ENCODE data around the gene PZP. TPM values are rescaled to one million over a fixed set of nuclear protein-coding genes. Genes with fewer than 3 reads are reported as not detected.
"Not testable (repeated sequence)": the region's sequence is repeated elsewhere in the genome, so short reads cannot be mapped to it uniquely, and the experiment has no call there.

Gene PZP
- total RNA-seq, 2 experiments from 2014 or later, result not detected

DNA sequence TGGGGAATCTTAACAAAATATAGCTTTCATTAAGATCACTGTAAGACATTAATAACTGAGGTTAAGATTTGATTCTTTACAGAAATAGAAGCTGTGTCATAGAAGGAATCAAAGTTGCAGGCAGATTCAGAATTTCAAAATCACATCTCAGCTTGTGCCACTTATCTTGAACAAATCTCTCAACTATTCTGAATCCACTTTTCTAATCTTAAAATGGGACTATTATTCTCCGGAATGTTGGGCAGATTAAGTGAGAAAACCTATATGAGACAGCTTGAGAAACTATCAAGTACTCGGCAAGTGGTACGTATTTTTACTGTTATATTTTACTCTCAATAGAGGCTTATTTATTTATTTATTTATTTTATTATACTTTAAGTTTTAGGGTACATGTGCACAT lies 28.4 kb downstream of the PZP start:
- ChIA-PET POLR2A (no interaction called here), CTCF (interaction anchor here (0.8 kb wide), 1 partner anchor 571 kb away, joined by 4 read pairs; no protein-coding TSS in a partner anchor)
- Mint-ChIP-seq H3K27me3 (ENCODE audit: low read depth) (peaks cover 2% of the 10 kb centered on the region), H3K27ac (no peak overlapping the region), H3K4me1 (ENCODE audit: low read depth) (no peaks in the 10 kb centered on the region), H3K9me3 (ENCODE audit: insufficient read depth) (no peaks in the 10 kb centered on the region), H3K36me3 (ENCODE audit: low read depth) (no peaks in the 10 kb centered on the region), H3K4me3 (no peak overlapping the region)
- DNase-seq (no peak), ATAC-seq (no peak)

DNA sequence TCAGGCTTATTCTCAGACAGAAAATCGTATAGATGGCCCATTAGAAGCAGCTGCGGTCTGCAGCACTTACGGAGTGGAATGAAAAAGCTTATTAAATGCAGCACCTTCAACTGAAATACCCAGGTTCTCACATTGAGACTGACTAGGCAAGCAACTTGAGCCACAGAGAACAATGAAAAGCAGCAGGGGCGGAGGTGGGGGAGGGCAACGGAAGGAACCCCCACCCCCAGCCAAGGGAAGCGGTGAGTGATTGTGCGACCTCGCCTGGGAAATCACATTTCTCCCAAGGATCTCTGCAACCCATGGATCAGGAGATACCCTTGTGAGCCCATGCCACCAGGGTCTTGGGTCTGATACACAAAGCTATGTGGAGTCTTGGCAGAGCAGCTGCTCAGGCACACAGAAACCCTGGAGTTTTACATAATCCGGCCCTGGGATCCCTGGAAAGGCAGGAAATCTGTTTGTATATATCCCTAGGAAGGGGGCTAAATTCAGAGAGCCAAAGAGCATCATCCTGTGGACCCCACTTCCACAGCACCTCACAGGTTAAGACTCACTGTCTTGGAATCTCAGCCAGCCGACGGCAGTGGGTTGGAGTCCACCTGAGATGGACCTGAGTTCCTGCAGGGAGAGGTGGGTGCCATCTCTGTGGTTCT lies 38.1 kb downstream of the PZP start:
- H3K4me3 Mint-ChIP-seq, result no peak overlapping the region
- H3K27me3 Mint-ChIP-seq (ENCODE audit: low read depth), result peaks cover 2% of the 10 kb centered on the region
- DNase-seq, result no peak
- ATAC-seq, result no peak
- no peaks in the 10 kb centered on the region for H3K9me3 Mint-ChIP-seq (ENCODE audit: insufficient read depth)
- no peak overlapping the region for H3K27ac Mint-ChIP-seq
- ChIA-PET CTCF (no interaction called here), POLR2A (no interaction called here)
- no peaks in the 10 kb centered on the region for H3K4me1 Mint-ChIP-seq (ENCODE audit: low read depth)
- H3K36me3 Mint-ChIP-seq (ENCODE audit: low read depth), result no peaks in the 10 kb centered on the region

DNA sequence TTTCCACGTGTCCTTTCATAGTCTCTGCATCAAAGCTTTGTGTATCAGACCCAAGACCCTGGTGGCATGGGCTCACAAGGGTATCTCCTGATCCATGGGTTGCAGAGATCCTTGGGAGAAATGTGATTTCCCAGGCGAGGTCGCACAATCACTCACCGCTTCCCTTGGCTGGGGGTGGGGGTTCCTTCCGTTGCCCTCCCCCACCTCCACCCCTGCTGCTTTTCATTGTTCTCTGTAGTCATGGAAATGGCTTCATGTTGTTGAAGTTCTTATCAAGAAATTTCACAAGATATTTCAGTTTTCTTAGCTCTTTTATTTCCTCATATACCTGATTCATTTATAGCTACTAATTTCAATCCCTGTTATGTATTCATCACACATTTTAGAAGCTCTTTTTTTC lies 40.9 kb downstream of the PZP start:
- H3K27me3 Mint-ChIP-seq (ENCODE audit: low read depth); H3K4me3 Mint-ChIP-seq; H3K9me3 Mint-ChIP-seq (ENCODE audit: insufficient read depth); POLR2A ChIA-PET; H3K27ac Mint-ChIP-seq; H3K4me1 Mint-ChIP-seq (ENCODE audit: low read depth); DNase-seq; CTCF ChIA-PET; H3K36me3 Mint-ChIP-seq (ENCODE audit: low read depth); ATAC-seq: not testable (repeated sequence)

DNA sequence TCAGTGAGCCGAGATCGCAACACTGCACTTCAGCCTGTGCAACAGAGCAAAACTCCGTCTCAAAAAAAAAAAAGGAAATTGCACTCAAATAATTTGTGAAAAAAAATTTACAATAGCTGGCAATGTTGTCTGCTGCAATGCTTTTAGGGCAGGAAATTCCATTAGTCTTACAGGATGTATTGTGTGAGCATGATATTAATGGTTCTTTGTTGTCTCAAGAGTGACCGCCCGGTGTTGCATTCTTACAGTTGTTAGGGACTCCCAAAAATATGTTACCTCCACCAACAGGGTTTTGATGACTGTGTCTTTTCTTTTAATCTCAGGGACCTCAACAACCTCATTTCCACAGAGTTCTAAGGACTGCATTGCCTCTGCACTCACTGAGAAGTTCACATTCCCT lies 44.8 kb downstream of the PZP start:
- no peak overlapping the region for H3K27ac Mint-ChIP-seq
- H3K4me3 Mint-ChIP-seq, result no peak overlapping the region
- no peak for ATAC-seq
- DNase-seq, result no peak
- H3K27me3 Mint-ChIP-seq (ENCODE audit: low read depth), result no peaks in the 10 kb centered on the region
- no peaks in the 10 kb centered on the region for H3K36me3 Mint-ChIP-seq (ENCODE audit: low read depth)
- ChIA-PET POLR2A (no interaction called here), CTCF (no interaction called here)
- H3K9me3 Mint-ChIP-seq (ENCODE audit: insufficient read depth), result no peaks in the 10 kb centered on the region
- H3K4me1 Mint-ChIP-seq (ENCODE audit: low read depth), result no peaks in the 10 kb centered on the region

DNA sequence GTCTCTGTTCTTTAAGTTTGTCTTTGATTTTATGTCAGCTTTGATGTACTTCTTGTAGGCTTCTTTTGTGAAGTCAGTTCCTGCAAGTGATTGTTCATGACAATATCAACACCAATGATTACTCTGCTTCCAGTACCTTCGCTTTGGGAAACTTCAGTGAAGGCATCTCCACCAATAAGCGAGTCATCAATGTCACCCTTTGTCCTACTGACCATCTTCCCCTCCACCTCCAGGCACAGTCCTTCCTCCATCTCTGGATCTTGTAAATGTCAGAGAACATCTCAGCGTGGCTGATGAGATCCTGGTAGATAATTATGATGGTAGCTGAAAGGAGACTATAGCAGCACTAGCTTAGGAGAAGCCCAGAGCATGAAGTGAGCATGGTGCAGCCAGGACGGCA lies 52.1 kb downstream of the PZP start:
- Mint-ChIP-seq H3K27ac (no peak overlapping the region), H3K27me3 (ENCODE audit: low read depth) (no peaks in the 10 kb centered on the region), H3K4me1 (ENCODE audit: low read depth) (no peaks in the 10 kb centered on the region), H3K36me3 (ENCODE audit: low read depth) (no peaks in the 10 kb centered on the region), H3K9me3 (ENCODE audit: insufficient read depth) (no peaks in the 10 kb centered on the region), H3K4me3 (no peak overlapping the region)
- DNase-seq (no peak), ATAC-seq (no peak)
- CTCF ChIA-PET, result no interaction called here
- POLR2A ChIA-PET, result no interaction called here

DNA sequence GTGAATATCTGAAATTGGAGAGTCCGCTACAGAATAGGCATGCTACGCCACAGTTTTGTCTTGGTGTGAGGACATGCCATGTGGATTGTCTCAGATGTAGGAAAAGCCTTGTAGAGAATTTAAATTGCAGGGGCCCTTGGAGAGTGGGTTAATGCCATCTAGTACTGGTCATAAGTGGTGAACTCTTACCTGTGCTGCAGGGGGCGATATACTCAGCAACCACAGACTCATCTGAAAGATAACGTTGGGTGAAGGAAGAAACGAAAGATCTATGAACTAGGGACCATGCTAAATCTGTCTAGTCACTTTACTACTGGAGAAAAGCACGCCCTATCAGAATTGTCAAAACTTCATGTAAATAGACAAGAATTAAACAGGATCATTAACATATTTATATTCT lies 58.8 kb downstream of the PZP start:
- no peak for DNase-seq
- Mint-ChIP-seq H3K36me3 (ENCODE audit: low read depth) (peaks cover 2% of the 10 kb centered on the region), H3K4me3 (no peak overlapping the region), H3K9me3 (ENCODE audit: insufficient read depth) (no peaks in the 10 kb centered on the region), H3K4me1 (ENCODE audit: low read depth) (peaks cover 3% of the 10 kb centered on the region), H3K27me3 (ENCODE audit: low read depth) (no peaks in the 10 kb centered on the region), H3K27ac (no peak overlapping the region)
- ChIA-PET CTCF (no interaction called here), POLR2A (no interaction called here)
- no peak for ATAC-seq

DNA sequence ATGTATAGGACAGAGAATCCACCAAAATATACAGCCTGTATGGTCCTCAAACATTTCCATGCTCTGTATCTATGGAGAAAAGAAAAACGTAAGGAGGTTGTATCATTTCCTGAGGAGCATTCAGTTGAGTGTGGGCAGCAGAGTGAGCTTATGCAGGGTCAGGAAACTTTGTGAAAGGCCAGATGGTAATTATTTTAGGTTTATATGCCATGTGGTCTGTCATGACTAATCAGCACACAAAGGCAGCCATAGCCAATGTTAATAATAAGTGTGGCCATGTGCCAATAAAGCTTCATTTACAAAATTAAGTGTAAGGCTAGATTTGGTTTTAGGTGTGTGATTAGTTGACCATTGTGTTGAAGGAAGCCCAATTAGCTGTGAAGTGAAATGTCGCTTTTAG lies 59.3 kb downstream of the PZP start:
- ATAC-seq, result no peak
- Mint-ChIP-seq H3K27me3 (ENCODE audit: low read depth) (no peaks in the 10 kb centered on the region), H3K4me3 (no peak overlapping the region), H3K27ac (no peak overlapping the region), H3K9me3 (ENCODE audit: insufficient read depth) (peaks cover 2% of the 10 kb centered on the region), H3K36me3 (ENCODE audit: low read depth) (peaks cover 2% of the 10 kb centered on the region), H3K4me1 (ENCODE audit: low read depth) (peaks cover 3% of the 10 kb centered on the region)
- ChIA-PET POLR2A (no interaction called here), CTCF (no interaction called here)
- no peak for DNase-seq

DNA sequence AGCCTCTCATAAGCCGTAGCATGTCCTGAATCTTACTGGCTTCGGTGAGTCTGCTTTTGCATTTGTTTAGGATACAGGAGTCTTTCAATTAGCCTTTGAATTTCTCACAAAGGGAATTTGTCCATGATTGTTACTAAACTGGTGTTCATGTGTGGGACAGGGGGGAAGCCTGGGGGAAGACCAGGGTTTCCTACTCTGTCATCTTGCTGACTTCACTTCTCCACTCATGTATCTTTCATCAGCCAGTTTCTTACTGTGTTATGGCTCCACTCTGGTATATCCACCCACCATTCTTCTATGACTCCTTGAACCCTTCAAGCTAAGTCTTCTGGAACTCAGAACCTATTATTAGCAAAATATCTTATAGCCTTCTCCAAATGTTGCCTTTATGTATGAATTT lies 60.7 kb downstream of the PZP start:
- Mint-ChIP-seq H3K36me3 (ENCODE audit: low read depth) (peaks cover 2% of the 10 kb centered on the region), H3K27me3 (ENCODE audit: low read depth) (no peaks in the 10 kb centered on the region), H3K9me3 (ENCODE audit: insufficient read depth) (peaks cover 4% of the 10 kb centered on the region), H3K27ac (no peak overlapping the region), H3K4me1 (ENCODE audit: low read depth) (peaks cover 3% of the 10 kb centered on the region), H3K4me3 (no peak overlapping the region)
- DNase-seq (no peak), ATAC-seq (no peak)
- ChIA-PET CTCF (no interaction called here), POLR2A (no interaction called here)

DNA sequence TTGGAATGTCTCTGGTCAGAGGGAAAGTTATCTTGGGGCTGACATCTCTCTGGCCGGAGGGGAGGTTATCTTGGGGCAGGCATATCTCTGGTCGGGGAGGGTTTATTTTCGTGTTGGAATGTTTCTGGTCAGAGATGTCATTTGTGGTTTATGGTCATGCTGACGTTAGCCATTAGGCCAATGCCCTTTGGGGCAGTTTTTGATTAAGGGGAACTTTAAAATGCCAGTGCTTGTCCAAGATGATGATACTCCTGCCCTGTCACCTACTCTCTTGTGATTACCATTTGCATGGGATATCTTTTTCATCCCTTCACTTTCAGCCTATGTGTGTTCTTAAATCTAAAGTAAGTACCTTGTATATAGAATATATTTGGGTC lies 63.5 kb downstream of the PZP start:
- ChIA-PET POLR2A (no interaction called here), CTCF (no interaction called here)
- no peak overlapping the region for H3K4me3 Mint-ChIP-seq
- no peak overlapping the region for H3K27ac Mint-ChIP-seq
- ATAC-seq (no peak), DNase-seq (no peak)
- peaks cover 4% of the 10 kb centered on the region for H3K9me3 Mint-ChIP-seq (ENCODE audit: insufficient read depth)
- peaks cover 3% of the 10 kb centered on the region for H3K27me3 Mint-ChIP-seq (ENCODE audit: low read depth)
- peaks cover 3% of the 10 kb centered on the region for H3K4me1 Mint-ChIP-seq (ENCODE audit: low read depth)
- H3K36me3 Mint-ChIP-seq (ENCODE audit: low read depth), result peaks cover 2% of the 10 kb centered on the region

DNA sequence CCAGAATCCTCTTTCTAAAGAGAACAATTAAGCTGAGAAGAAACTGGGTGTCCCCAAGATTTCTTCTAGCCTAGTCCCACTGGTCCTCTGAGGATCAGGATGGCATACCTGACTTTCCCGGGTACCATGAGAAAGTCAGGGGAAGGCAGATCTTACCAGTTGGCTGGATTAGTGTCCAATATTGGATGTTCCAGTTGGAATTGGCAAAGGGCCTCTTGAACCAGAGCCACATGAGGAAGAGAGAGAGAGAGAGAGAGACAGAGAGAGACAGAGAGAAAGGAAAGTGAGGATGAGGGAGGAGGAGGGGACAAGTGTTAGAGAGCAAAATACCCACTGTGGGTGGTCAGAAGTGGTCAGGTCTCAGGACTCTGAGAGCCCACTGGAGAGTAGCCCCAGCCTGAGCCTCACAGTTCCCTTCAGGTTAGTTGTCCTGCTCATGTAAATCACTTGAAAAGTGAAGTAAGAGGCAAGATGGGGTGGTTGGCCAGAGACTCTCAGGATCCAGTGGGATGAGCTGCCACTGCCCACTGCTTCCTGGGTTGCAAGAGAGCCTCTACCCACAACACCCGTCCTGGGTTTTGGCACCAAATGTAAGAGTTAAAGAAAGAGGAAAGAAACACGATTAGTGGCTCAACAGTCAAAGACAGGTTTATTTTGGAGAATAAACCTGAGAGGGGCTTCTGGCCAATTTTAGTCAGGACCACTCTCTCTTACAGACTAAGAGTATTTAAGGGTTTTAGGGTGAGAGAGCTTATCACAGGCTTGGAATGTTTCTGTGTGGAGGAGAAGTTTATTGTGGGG lies 64.1 kb downstream of the PZP start:
- Mint-ChIP-seq H3K4me3 (no peak overlapping the region), H3K9me3 (ENCODE audit: insufficient read depth) (peaks cover 4% of the 10 kb centered on the region), H3K36me3 (ENCODE audit: low read depth) (peaks cover 2% of the 10 kb centered on the region), H3K27me3 (ENCODE audit: low read depth) (peaks cover 3% of the 10 kb centered on the region), H3K27ac (no peak overlapping the region), H3K4me1 (ENCODE audit: low read depth) (peaks cover 3% of the 10 kb centered on the region)
- POLR2A ChIA-PET, result no interaction called here
- no peak for DNase-seq
- ATAC-seq, result no peak
- CTCF ChIA-PET, result no interaction called here

DNA sequence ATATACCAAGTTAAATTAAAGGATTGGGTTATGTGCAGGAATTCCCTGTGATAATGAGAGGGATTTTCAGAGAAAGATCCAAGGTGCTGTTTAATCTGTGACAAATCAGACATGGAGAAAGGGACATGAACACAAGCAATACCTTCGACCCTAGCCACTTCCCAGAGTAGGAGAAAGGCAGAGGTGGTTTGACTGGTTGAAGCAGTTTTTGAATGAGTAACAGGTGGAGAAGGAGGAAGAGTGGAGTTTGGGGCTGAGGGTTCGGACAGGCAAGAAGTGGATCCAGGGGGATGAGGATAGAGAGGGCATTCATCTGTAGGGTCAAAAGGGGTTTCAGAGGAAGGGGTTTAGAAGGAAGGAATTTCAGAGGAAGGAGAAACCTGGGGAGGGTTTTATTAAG lies 65.1 kb downstream of the PZP start:
- POLR2A ChIA-PET, result no interaction called here

DNA sequence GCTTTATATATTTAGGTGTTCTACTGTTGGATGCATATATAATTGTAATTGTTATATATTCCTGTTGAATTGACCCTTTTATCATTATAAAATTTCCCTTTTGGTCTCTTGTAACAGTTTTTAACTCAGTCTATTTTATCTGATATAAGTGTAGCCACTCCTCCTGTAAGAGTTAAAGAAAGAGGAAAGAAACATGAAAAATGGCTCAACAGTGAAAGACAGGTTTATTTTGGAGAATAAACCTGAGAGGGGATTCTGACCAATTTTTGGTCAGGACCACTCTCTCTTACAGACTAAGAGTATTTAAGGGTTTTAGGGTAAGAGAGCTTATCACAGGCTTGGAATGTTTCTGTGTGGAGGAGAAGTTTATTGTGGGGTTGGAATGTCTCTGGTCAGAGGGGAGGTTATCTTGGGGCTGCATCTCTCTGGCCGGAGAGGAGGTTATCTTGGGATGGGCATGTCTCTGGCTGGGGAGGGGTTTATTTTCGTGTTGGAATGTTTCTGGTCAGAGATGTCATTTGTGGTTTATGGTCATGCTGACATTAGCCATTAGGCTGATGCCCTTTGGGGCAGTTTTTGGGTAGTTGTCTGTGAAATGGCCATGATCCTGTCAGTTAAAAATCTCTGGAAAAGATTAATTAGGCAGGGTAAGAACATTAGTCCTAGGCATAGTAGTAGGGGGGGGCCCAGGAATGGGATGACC lies 68.5 kb downstream of the PZP start:
- CTCF ChIA-PET; H3K36me3 Mint-ChIP-seq (ENCODE audit: low read depth); H3K9me3 Mint-ChIP-seq (ENCODE audit: insufficient read depth); ATAC-seq; H3K4me3 Mint-ChIP-seq; POLR2A ChIA-PET; H3K4me1 Mint-ChIP-seq (ENCODE audit: low read depth); H3K27ac Mint-ChIP-seq; DNase-seq; H3K27me3 Mint-ChIP-seq (ENCODE audit: low read depth): not testable (repeated sequence)

More for the DNA sequence above, 65.1 kb downstream of the PZP start:
- Mint-ChIP-seq H3K9me3 (ENCODE audit: insufficient read depth) (peaks cover 4% of the 10 kb centered on the region), H3K36me3 (ENCODE audit: low read depth) (peaks cover 2% of the 10 kb centered on the region), H3K27ac (no peak overlapping the region), H3K27me3 (ENCODE audit: low read depth) (peaks cover 3% of the 10 kb centered on the region), H3K4me3 (no peak overlapping the region), H3K4me1 (ENCODE audit: low read depth) (peaks cover 3% of the 10 kb centered on the region)
- DNase-seq (no peak), ATAC-seq (no peak)
- CTCF ChIA-PET, result no interaction called here

Data from activated CD8-positive, alpha-beta T cell treated with anti-CD3 and anti-CD28 coated beads, Interleukin-2, amount 10 ng/mL, durations not matched to agents 7 days and 5 days (primary cell).